Skeletal muscle tissue (tissue), 4 donors: ENCODE data around the gene SLC16A1. TPM values are rescaled to one million over a fixed set of nuclear protein-coding genes. Genes with fewer than 3 reads are reported as not detected.
A peak's percentile ranks its signal among the peaks of the same experiment; 100 is the strongest.
"Not testable (repeated sequence)": the region's sequence is repeated elsewhere in the genome, so short reads cannot be mapped to it uniquely, and the experiment has no call there.

Experiments used
- H3K27ac ChIP-seq: one replicate; pipeline ENCODE4 v1.7.0; 2013; ENCODE audit warnings: mild to moderate bottlenecking, low read depth, low read length, inconsistent platforms
- H3K27me3 ChIP-seq, 3 donors: one replicate each; pipeline ENCODE4 v1.7.0; 2013; ENCODE audit warnings: low read length in 3 of 3; ENCODE audit not compliant: control insufficient read depth in 3 of 3, insufficient read depth in 3 of 3
- H3K36me3 ChIP-seq, 3 donors: one replicate each; pipeline ENCODE4 v1.7.0; 2013; ENCODE audit warnings: low read length in 3 of 3; ENCODE audit not compliant: control insufficient read depth in 3 of 3, insufficient read depth in 3 of 3
- H3K4me1 ChIP-seq, 3 donors: one replicate each; pipeline ENCODE4 v1.7.0; 2013; ENCODE audit warnings: low read length in 3 of 3, mild to moderate bottlenecking in 3 of 3; ENCODE audit not compliant: control insufficient read depth in 3 of 3, insufficient read depth in 3 of 3
- H3K4me3 ChIP-seq, 3 donors: one replicate each; pipeline ENCODE4 v1.7.0; 2013; ENCODE audit warnings: low read length in 3 of 3
- H3K9ac ChIP-seq, 3 donors: one replicate each; pipeline ENCODE4 v1.7.0; 2013; ENCODE audit warnings: low read length in 3 of 3, mild to moderate bottlenecking in 3 of 3, moderate library complexity in 2 of 3, low read depth in 1 of 3
- H3K9me3 ChIP-seq, 3 donors: one replicate each; pipeline ENCODE4 v1.7.0; 2013; ENCODE audit warnings: low read length in 3 of 3; ENCODE audit not compliant: control insufficient read depth in 3 of 3
- total RNA-seq: library from RNA; depleted of rRNA; stranded (reverse); fragments of >200 nt; gene quantifications from one replicate; pipeline ENCODE4 v1.2.3, GENCODE V29; 2014
- donor health status: Osteomylitis.

The SLC16A1 gene
- total RNA-seq, 1 donor from 2014 or later: 40.2 TPM

GRCh38 chr1:112974646-112975045 is 18.6 kb upstream of the SLC16A1 start:
- no peak overlapping the region for H3K4me3 ChIP-seq
- no peaks in the 10 kb centered on the region for H3K4me1 ChIP-seq
- H3K9ac ChIP-seq: no peak overlapping the region
- no peaks in the 10 kb centered on the region for H3K27me3 ChIP-seq
- H3K27ac ChIP-seq: no peak overlapping the region
- H3K9me3 ChIP-seq: no peaks in the 10 kb centered on the region
- H3K36me3 ChIP-seq: no peaks in the 10 kb centered on the region

GRCh38 chr1:112973788-112974187 is 17.8 kb upstream of the SLC16A1 start:
- Histone ChIP-seq H3K27me3 (no peaks in the 10 kb centered on the region), H3K4me3 (no peak overlapping the region), H3K36me3 (no peaks in the 10 kb centered on the region), H3K27ac (no peak overlapping the region), H3K4me1 (no peaks in the 10 kb centered on the region), H3K9me3 (no peaks in the 10 kb centered on the region), H3K9ac (no peak overlapping the region)

- Histone ChIP-seq H3K36me3 (peaks cover 9 to 17% (median 12%) of the 10 kb centered on the region in 3 donors), H3K4me3 (no peak overlapping the region), H3K27me3 (no peaks in the 10 kb centered on the region), H3K9me3 (no peaks in the 10 kb centered on the region), H3K27ac (no peak overlapping the region), H3K9ac (no peak overlapping the region), H3K4me1 (no peaks in the 10 kb centered on the region)
Observed at GRCh38 chr1:112971006-112971405, 15.0 kb upstream of the SLC16A1 start.

- Histone ChIP-seq H3K4me3 (no peak overlapping the region), H3K36me3 (peaks cover 16 to 17% (median 17%) of the 10 kb centered on the region in 3 donors), H3K27ac (no peak overlapping the region)
Observed at GRCh38 chr1:112964347-112964746, 8.4 kb upstream of the SLC16A1 start.

GRCh38 chr1:112961072-112961471 is 5.1 kb upstream of the SLC16A1 start:
- Histone ChIP-seq H3K27me3 (no peaks in the 10 kb centered on the region), H3K4me3 (no peak overlapping the region), H3K9ac (no peak overlapping the region), H3K9me3 (no peaks in the 10 kb centered on the region), H3K36me3 (peaks cover under 1 to 7% (median 5%) of the 10 kb centered on the region in 3 donors), H3K4me1 (peaks cover 11 to 13% (median 11%) of the 10 kb centered on the region in 3 donors), H3K27ac (no peak overlapping the region)

More at GRCh38 chr1:112964347-112964746, 8.4 kb upstream of the SLC16A1 start:
- Histone ChIP-seq H3K9ac (no peak overlapping the region), H3K4me1 (peaks cover 0 to 4% (median 0%) of the 10 kb centered on the region in 3 donors), H3K9me3 (no peaks in the 10 kb centered on the region), H3K27me3 (no peaks in the 10 kb centered on the region)

- no peak overlapping the region for H3K4me3 ChIP-seq
Observed at GRCh38 chr1:112960384-112960783, 4.4 kb upstream of the SLC16A1 start.

GRCh38 chr1:112958236-112958635 is 2.2 kb upstream of the SLC16A1 start:
- peak overlapping the region; percentile 14 to 98 (median 86) for H3K9ac ChIP-seq

More at GRCh38 chr1:112960384-112960783, 4.4 kb upstream of the SLC16A1 start:
- H3K27me3 ChIP-seq: no peaks in the 10 kb centered on the region
- peaks cover 0 to 7% (median 3%) of the 10 kb centered on the region in 3 donors for H3K36me3 ChIP-seq
- no peak overlapping the region for H3K9ac ChIP-seq
- H3K27ac ChIP-seq: no peak overlapping the region
- H3K9me3 ChIP-seq: no peaks in the 10 kb centered on the region
- peaks cover 11 to 17% (median 13%) of the 10 kb centered on the region in 3 donors for H3K4me1 ChIP-seq

GRCh38 chr1:112957133-112957812 is 1.3 kb upstream of the SLC16A1 start:
- H3K36me3 ChIP-seq: peaks cover 0 to 4% (median 0%) of the 10 kb centered on the region in 3 donors
- peak overlapping the region; percentile 91 to 99 (median 92) for H3K4me3 ChIP-seq
- no peaks in the 10 kb centered on the region for H3K27me3 ChIP-seq
- H3K9ac ChIP-seq: peak overlapping the region; percentile 86 to 98 (median 93)
- H3K27ac ChIP-seq: peak overlapping the region; percentile 95
- peaks cover 19 to 23% (median 19%) of the 10 kb centered on the region in 3 donors for H3K4me1 ChIP-seq
- H3K9me3 ChIP-seq: no peaks in the 10 kb centered on the region

More at GRCh38 chr1:112958236-112958635, 2.2 kb upstream of the SLC16A1 start:
- H3K27me3 ChIP-seq, H3K9me3 ChIP-seq, H3K36me3 ChIP-seq: not testable (repeated sequence)
- Histone ChIP-seq H3K27ac (peak overlapping the region; percentile 95), H3K4me1 (peaks cover 15 to 23% (median 19%) of the 10 kb centered on the region in 3 donors), H3K4me3 (peak overlapping the region; percentile 29 to 99 (median 92))

GRCh38 chr1:112956544-112957132 is 642 bp upstream of the SLC16A1 start:
- no peaks in the 10 kb centered on the region for H3K9me3 ChIP-seq
- peak overlapping the region; percentile 91 to 99 (median 92) for H3K4me3 ChIP-seq
- H3K36me3 ChIP-seq: peaks cover 0 to 4% (median 0%) of the 10 kb centered on the region in 3 donors
- H3K27ac ChIP-seq: peak overlapping the region; percentile 95
- no peaks in the 10 kb centered on the region for H3K27me3 ChIP-seq
- H3K4me1 ChIP-seq: peaks cover 19 to 23% (median 19%) of the 10 kb centered on the region in 3 donors
- peak overlapping the region; percentile 86 to 98 (median 93) for H3K9ac ChIP-seq
